Hepatocyte (in vitro differentiated cells): ENCODE results near the gene SCN9A. TPM values are rescaled to one million over a fixed set of nuclear protein-coding genes. Genes with fewer than 3 reads are reported as not detected.

ENCODE experiments used
- DNase-seq: peaks from one replicate; pipeline ENCODE4 v3.0.0-alpha.2; 2016; ENCODE audit warnings: low spot score
- H2AFZ ChIP-seq: fragments of 200-600 bp; sonication (generic); 2 replicates; pipeline ENCODE4 v1.6.0; 2016; ENCODE audit warnings: antibody characterized with exemption, mild to moderate bottlenecking
- H3K27ac ChIP-seq: fragments of 200-600 bp; sonication (generic); 2 replicates; pipeline ENCODE4 v1.5.1; 2016; ENCODE audit warnings: mild to moderate bottlenecking
- H3K27me3 ChIP-seq: fragments of 200-600 bp; sonication (generic); 2 replicates; pipeline ENCODE4 v1.6.1; 2016
- H3K36me3 ChIP-seq: fragments of 200-600 bp; sonication (generic); replicated peaks from 2 replicates; pipeline ENCODE4 v1.5.1; 2016; ENCODE audit warnings: low read depth; ENCODE audit not compliant: insufficient read depth
- H3K4me1 ChIP-seq: fragments of 200-600 bp; sonication (generic); 2 replicates; pipeline ENCODE4 v1.5.1; 2016; ENCODE audit warnings: mild to moderate bottlenecking, moderate library complexity; ENCODE audit not compliant: insufficient read depth
- H3K4me2 ChIP-seq: fragments of 200-600 bp; sonication (generic); 2 replicates; pipeline ENCODE4 v1.6.0; 2016
- H3K4me3 ChIP-seq: fragments of 200-600 bp; sonication (generic); 2 replicates; pipeline ENCODE4 v1.5.1; 2016; ENCODE audit warnings: mild to moderate bottlenecking
- H3K79me2 ChIP-seq: fragments of 200-600 bp; sonication (generic); 2 replicates; pipeline ENCODE4 v1.6.0; 2017; ENCODE audit warnings: mild to moderate bottlenecking
- H3K9me2 ChIP-seq: fragments of 200-600 bp; sonication (generic); replicated peaks from 2 replicates; pipeline ENCODE4 v1.6.0; 2017; ENCODE audit warnings: mild to moderate bottlenecking; ENCODE audit not compliant: insufficient read depth
- H3K9me3 ChIP-seq: fragments of 200-600 bp; sonication (generic); 2 replicates; pipeline ENCODE4 v1.5.1; 2016; ENCODE audit warnings: low read depth, mild to moderate bottlenecking
- H4K20me1 ChIP-seq: fragments of 200-600 bp; sonication (generic); 2 replicates; pipeline ENCODE4 v1.6.0; 2016; ENCODE audit warnings: mild to moderate bottlenecking; ENCODE audit not compliant: insufficient read depth, poor library complexity, severe bottlenecking
- EZH2 ChIP-seq: fragments of 200-600 bp; sonication (generic); IDR thresholded peaks from 2 replicates; pipeline ENCODE4 v1.6.1; 2016; ENCODE audit warnings: antibody characterized with exemption, mild to moderate bottlenecking, borderline replicate concordance
- EZH2phosphoT487 ChIP-seq: fragments of 200-600 bp; sonication (generic); IDR thresholded peaks from one replicate; pipeline ENCODE4 v1.6.1; 2018; ENCODE audit warnings: antibody characterized with exemption, mild to moderate bottlenecking, low read depth, moderate library complexity; ENCODE audit not compliant: unreplicated experiment, severe bottlenecking
- WGBS: methylation state at CpG from one replicate; pipeline ENCODE4 v1.1.6; 2016; ENCODE audit warnings: low lambda C conversion rate; ENCODE audit errors: missing lambda C conversion rate; 5-methylcytosine and 5-hydroxymethylcytosine counted together
- polyA plus RNA-seq: library from polyadenylated mRNA; unstranded; fragments of >200 nt; fragmentation: Nextera tagmentation; extraction: Ambion mirVana; gene quantifications from 2 replicates; pipeline ENCODE4 v1.2.1, GENCODE V29; 2016
- total RNA-seq: library from RNA; depleted of rRNA; stranded (reverse); fragments of >200 nt; gene quantifications from 2 replicates; pipeline ENCODE4 v1.2.3, GENCODE V29; 2014
- TF ChIP-seq, protein P1 (sequence below): fragments of 200-600 bp; sonication (generic); IDR thresholded peaks from 2 replicates; pipeline ENCODE4 v1.5.1; 2016; ENCODE audit warnings: antibody characterized with exemption, mild to moderate bottlenecking; ENCODE audit not compliant: poor library complexity

SCN9A gene
- total and polyA plus RNA-seq, 2 experiments from 2014 or later = 5.1 to 11.7 TPM

DNA sequence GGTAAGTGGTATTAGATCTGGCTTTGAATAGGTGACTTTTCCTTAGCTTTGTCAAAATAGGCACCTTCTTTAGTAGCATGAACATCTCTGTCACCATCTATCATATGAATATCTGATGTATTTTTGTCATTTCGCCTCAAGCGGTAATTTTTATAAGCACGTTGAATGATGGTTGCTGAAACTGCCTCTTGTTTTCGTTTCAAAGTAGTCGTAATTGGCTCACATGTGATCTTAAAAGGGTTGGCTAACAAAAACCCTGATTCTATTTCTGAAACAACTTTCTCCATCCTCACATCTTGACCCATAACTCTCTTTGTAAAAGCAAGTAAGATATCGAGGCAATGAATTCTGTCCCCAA lies 29.8 kb upstream of the SCN9A start:
- Histone ChIP-seq H2AFZ (no peak overlapping the region), H4K20me1 (no peaks in the 10 kb centered on the region), H3K4me2 (no peak overlapping the region), H3K36me3 (no peaks in the 10 kb centered on the region), H3K4me3 (no peak overlapping the region), H3K4me1 (no peaks in the 10 kb centered on the region), H3K79me2 (no peaks in the 10 kb centered on the region), H3K27me3 (no peaks in the 10 kb centered on the region), H3K9me3 (no peaks in the 10 kb centered on the region), H3K9me2 (no peaks in the 10 kb centered on the region), H3K27ac (no peak overlapping the region)
- 75% methylated on average over 6 of the region's 6 CpGs for WGBS
- DNase-seq = no peak
- TF ChIP-seq EZH2 (no peak), EZH2phosphoT487 (no peak)
- TF ChIP-seq, protein P1, sequence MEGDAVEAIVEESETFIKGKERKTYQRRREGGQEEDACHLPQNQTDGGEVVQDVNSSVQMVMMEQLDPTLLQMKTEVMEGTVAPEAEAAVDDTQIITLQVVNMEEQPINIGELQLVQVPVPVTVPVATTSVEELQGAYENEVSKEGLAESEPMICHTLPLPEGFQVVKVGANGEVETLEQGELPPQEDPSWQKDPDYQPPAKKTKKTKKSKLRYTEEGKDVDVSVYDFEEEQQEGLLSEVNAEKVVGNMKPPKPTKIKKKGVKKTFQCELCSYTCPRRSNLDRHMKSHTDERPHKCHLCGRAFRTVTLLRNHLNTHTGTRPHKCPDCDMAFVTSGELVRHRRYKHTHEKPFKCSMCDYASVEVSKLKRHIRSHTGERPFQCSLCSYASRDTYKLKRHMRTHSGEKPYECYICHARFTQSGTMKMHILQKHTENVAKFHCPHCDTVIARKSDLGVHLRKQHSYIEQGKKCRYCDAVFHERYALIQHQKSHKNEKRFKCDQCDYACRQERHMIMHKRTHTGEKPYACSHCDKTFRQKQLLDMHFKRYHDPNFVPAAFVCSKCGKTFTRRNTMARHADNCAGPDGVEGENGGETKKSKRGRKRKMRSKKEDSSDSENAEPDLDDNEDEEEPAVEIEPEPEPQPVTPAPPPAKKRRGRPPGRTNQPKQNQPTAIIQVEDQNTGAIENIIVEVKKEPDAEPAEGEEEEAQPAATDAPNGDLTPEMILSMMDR = no peak

GRCh38 chr2:166404831-166405568 lies 29.3 kb upstream of the SCN9A start:
- Histone ChIP-seq H3K79me2 (no peaks in the 10 kb centered on the region), H3K9me2 (no peaks in the 10 kb centered on the region), H3K27me3 (no peaks in the 10 kb centered on the region), H3K9me3 (no peaks in the 10 kb centered on the region), H3K27ac (no peak overlapping the region), H3K4me2 (no peak overlapping the region), H2AFZ (no peak overlapping the region), H3K4me1 (no peaks in the 10 kb centered on the region), H4K20me1 (no peaks in the 10 kb centered on the region), H3K4me3 (no peak overlapping the region), H3K36me3 (no peaks in the 10 kb centered on the region)
- DNase-seq = no peak
- TF ChIP-seq EZH2phosphoT487 (no peak), EZH2 (no peak)
- TF ChIP-seq, protein P1 = no peak
- WGBS = 50% methylated on average over 2 of the region's 2 CpGs

DNA sequence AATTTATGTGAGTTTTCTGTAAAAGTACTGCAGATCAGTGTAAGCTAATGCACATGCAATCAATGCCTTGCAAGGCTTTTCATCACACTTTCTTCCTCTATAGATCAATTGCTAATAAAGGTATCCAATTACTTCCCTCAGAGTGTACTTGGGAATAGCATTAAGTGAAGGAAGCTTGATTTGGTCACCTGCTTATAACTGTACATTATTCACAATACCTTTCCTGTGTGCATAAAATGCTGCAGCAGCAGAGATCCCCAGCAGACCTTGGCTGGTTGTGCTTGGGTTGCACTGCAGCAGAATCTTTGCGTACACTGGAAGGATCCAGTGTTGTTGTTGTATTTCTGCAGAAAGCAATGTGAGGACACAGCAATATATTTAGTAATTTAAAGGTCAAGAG lies 18.5 kb upstream of the SCN9A start:
- Histone ChIP-seq H3K9me2 (no peaks in the 10 kb centered on the region), H3K4me3 (no peak overlapping the region), H3K36me3 (no peaks in the 10 kb centered on the region), H3K9me3 (no peaks in the 10 kb centered on the region), H4K20me1 (no peaks in the 10 kb centered on the region), H3K4me1 (no peaks in the 10 kb centered on the region), H2AFZ (no peak overlapping the region), H3K27ac (no peak overlapping the region), H3K79me2 (no peaks in the 10 kb centered on the region), H3K27me3 (no peaks in the 10 kb centered on the region), H3K4me2 (no peak overlapping the region)
- TF ChIP-seq EZH2 = no peak
- no peak for TF ChIP-seq EZH2phosphoT487
- TF ChIP-seq, protein P1 = no peak
- 100% methylated on average over 1 of the region's 1 CpG for WGBS
- no peak for DNase-seq
